ENCODE results near the gene PPP1R3F. TPM values are rescaled to one million over a fixed set of nuclear protein-coding genes. Genes with fewer than 3 reads are reported as not detected.

Gene PPP1R3F
- total RNA-seq, 1 donor from 2014 or later: 7.4 TPM

GRCh38 chrX:49249071-49249470 is 20.5 kb upstream of the PPP1R3F start:
- no peak overlapping the region for H3K4me3 Mint-ChIP-seq
- ChIA-PET POLR2A (no interaction called here), CTCF (no interaction called here)
- no peaks in the 10 kb centered on the region for H3K9me3 Mint-ChIP-seq
- H3K4me1 Mint-ChIP-seq: peaks cover 6% of the 10 kb centered on the region
- DNase-seq: no peak
- H3K27ac Mint-ChIP-seq: no peak overlapping the region
- peaks cover 46% of the 10 kb centered on the region for H3K36me3 Mint-ChIP-seq (ENCODE audit: low read depth)
- TF ChIP-seq CTCF (IDR thresholded peaks at IDR 0.05): no peak
- no peak for ATAC-seq (ENCODE audit: low read depth)
- no peaks in the 10 kb centered on the region for H3K27me3 Mint-ChIP-seq
- intact Hi-C loops (cut with micrococcal nuclease): no loop called here

- no peak for TF ChIP-seq CTCF (IDR thresholded peaks at IDR 0.05)
- no peak overlapping the region for H3K4me3 Mint-ChIP-seq
- no peak for DNase-seq
- intact Hi-C loops (cut with micrococcal nuclease): no loop called here
- no peaks in the 10 kb centered on the region for H3K9me3 Mint-ChIP-seq
- CTCF ChIA-PET: no interaction called here
- H3K27me3 Mint-ChIP-seq: no peaks in the 10 kb centered on the region
- no peak for ATAC-seq (ENCODE audit: low read depth)
- H3K36me3 Mint-ChIP-seq (ENCODE audit: low read depth): peaks cover 42% of the 10 kb centered on the region
- H3K27ac Mint-ChIP-seq: no peak overlapping the region
- POLR2A ChIA-PET: no interaction called here
- H3K4me1 Mint-ChIP-seq: peaks cover 8% of the 10 kb centered on the region
Measured at GRCh38 chrX:49249616-49250015, 20.0 kb upstream of the PPP1R3F start.

GRCh38 chrX:49250066-49250465 is 19.5 kb upstream of the PPP1R3F start:
- H3K36me3 Mint-ChIP-seq (ENCODE audit: low read depth): peaks cover 38% of the 10 kb centered on the region
- H3K9me3 Mint-ChIP-seq: no peaks in the 10 kb centered on the region
- ChIA-PET POLR2A (no interaction called here), CTCF (no interaction called here)
- no peak overlapping the region for H3K4me3 Mint-ChIP-seq
- H3K27ac Mint-ChIP-seq: no peak overlapping the region
- intact Hi-C loops (cut with micrococcal nuclease): no loop called here
- no peak for TF ChIP-seq CTCF (IDR thresholded peaks at IDR 0.05)
- no peak for DNase-seq
- no peaks in the 10 kb centered on the region for H3K27me3 Mint-ChIP-seq
- H3K4me1 Mint-ChIP-seq: peaks cover 8% of the 10 kb centered on the region
- ATAC-seq (ENCODE audit: low read depth): no peak

- H3K36me3 Mint-ChIP-seq (ENCODE audit: low read depth): peaks cover 37% of the 10 kb centered on the region
- no peak overlapping the region for H3K27ac Mint-ChIP-seq
- peaks cover 8% of the 10 kb centered on the region for H3K4me1 Mint-ChIP-seq
- H3K9me3 Mint-ChIP-seq: no peaks in the 10 kb centered on the region
- H3K27me3 Mint-ChIP-seq: no peaks in the 10 kb centered on the region
- no peak for TF ChIP-seq CTCF (IDR thresholded peaks at IDR 0.05)
- ChIA-PET CTCF (no interaction called here), POLR2A (no interaction called here)
- ATAC-seq (ENCODE audit: low read depth): no peak
- intact Hi-C loops (cut with micrococcal nuclease): no loop called here
- no peak overlapping the region for H3K4me3 Mint-ChIP-seq
- no peak for DNase-seq
Measured at GRCh38 chrX:49250578-49250977, 19.0 kb upstream of the PPP1R3F start.

- POLR2A ChIA-PET: no interaction called here
- Mint-ChIP-seq H3K4me1 (peaks cover 8% of the 10 kb centered on the region), H3K4me3 (no peak overlapping the region), H3K9me3 (no peaks in the 10 kb centered on the region), H3K27ac (no peak overlapping the region), H3K27me3 (no peaks in the 10 kb centered on the region), H3K36me3 (ENCODE audit: low read depth) (peaks cover 32% of the 10 kb centered on the region)
- CTCF ChIA-PET: no interaction called here
- intact Hi-C loops (cut with micrococcal nuclease): no loop called here
- no peak for TF ChIP-seq CTCF (IDR thresholded peaks at IDR 0.05)
- DNase-seq: no peak
- no peak for ATAC-seq (ENCODE audit: low read depth)
Measured at GRCh38 chrX:49251325-49251724, 18.3 kb upstream of the PPP1R3F start.
